ENCODE data around the gene AK1. TPM values are rescaled to one million over a fixed set of nuclear protein-coding genes. Genes with fewer than 3 reads are reported as not detected.
A peak's percentile ranks its signal among the peaks of the same experiment; 100 is the strongest.

AK1 gene
- total and polyA plus RNA-seq, 2 of the 13 experiments (the other 11 are each of a cell fraction or from before 2014, with no cell fraction given) = 19.1 to 32.8 TPM

- TF ChIP-seq THAP9 (CRISPR knock-in tag; IDR thresholded peaks at IDR 0.05; ENCODE audit: borderline replicate concordance) = peak; percentile 20; the same call in 1 of the 2 replicates
- no peak for TF ChIP-seq ZBTB38 (CRISPR knock-in tag; IDR thresholded peaks at IDR 0.05)
- peak; percentile 55 for TF ChIP-seq ZNF407 (CRISPR knock-in tag; IDR thresholded peaks at IDR 0.05; ENCODE audit: not compliant biosample characterization)
- TF ChIP-seq SSRP1 (CRISPR knock-in tag; IDR thresholded peaks at IDR 0.05) = no peak
- peak; percentile 99 for TF ChIP-seq ZNF768 (CRISPR knock-in tag; IDR thresholded peaks at IDR 0.05)
- no peak for TF ChIP-seq BCL6 (CRISPR knock-in tag; IDR thresholded peaks at IDR 0.05)
- TF ChIP-seq ZNF205 (CRISPR knock-in tag; IDR thresholded peaks at IDR 0.05) = no peak
- no peak for TF ChIP-seq CC2D1A (CRISPR knock-in tag; IDR thresholded peaks at IDR 0.05)
- TF ChIP-seq ZNF614 (CRISPR knock-in tag; IDR thresholded peaks at IDR 0.05; ENCODE audit: borderline replicate concordance) = no peak
- no peak for TF ChIP-seq IKZF5 (CRISPR knock-in tag; IDR thresholded peaks at IDR 0.05)
Measured at GRCh38 chr9:127862075-127863011, 15.1 kb downstream of the AK1 start (continued).

All from HepG2 (cell line).